HG02571 (cell line): ENCODE data around the gene PLA2R1.
"Not testable (repeated sequence)": the region's sequence is repeated elsewhere in the genome, so short reads cannot be mapped to it uniquely, and the experiment has no call there.

Experiments
- ATAC-seq: cut with Tn5 transposase; IDR thresholded peaks from one replicate; pipeline ENCODE4 v1.9.1; 2021; ENCODE audit warnings: mild to moderate bottlenecking, moderate library complexity; ENCODE audit not compliant: unreplicated experiment

The PLA2R1 gene

DNA sequence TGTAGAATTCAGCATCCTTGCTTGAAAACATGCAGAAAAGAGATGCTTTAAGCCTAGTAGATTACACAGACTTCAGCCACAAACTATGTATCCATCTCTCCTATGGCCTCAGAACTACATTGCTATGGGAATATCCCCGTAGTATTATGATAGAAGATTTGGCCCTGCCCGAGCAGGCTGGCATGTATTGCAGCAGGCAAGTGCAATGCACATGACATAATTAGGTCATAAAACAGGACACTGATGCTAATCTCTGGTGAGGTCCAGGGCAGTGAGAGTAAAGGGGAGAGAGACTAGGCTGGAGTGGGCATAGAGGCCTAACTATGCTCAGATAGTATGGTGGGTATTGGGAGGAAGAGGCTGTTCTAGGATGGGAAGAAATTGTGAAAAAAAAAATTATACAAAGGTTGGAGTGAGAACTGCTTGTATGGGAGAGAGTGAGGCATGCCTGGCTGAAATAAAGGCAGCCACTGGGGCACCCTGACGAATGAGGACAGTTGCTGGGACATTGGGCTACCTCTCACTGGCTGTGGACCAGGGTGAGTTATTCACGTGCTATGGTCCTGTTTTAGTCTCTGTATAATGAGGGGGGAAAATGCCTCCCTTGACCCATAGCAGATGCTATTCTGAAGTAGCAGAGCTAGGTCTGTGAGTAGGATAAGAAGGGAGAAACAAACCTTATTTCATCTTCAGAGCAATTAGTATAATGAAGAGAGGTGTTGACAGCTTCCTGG is 1.6 kb upstream of the PLA2R1 start:
- ATAC-seq = no peak

GRCh38 chr2:160063271-160063670 is 856 bp upstream of the PLA2R1 start:
- no peak for ATAC-seq

DNA sequence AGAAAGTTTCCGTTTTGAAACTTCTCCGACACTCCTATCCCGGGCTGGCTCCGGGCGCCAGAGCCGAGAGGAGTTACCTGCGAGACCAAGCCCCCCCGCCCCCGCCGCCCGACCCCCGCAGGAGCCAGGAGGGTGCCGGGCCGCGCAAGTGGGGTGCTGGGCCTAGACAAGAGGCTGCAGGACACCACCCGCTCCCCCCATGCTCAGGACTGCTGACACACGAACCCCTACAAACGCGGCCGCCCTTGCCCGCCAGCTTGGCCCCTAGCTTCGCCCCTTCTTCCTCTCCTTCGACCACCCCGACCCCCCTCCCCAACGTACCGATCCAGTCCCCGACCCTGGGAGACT is 497 bp downstream of the PLA2R1 start:
- ATAC-seq = no peak

DNA sequence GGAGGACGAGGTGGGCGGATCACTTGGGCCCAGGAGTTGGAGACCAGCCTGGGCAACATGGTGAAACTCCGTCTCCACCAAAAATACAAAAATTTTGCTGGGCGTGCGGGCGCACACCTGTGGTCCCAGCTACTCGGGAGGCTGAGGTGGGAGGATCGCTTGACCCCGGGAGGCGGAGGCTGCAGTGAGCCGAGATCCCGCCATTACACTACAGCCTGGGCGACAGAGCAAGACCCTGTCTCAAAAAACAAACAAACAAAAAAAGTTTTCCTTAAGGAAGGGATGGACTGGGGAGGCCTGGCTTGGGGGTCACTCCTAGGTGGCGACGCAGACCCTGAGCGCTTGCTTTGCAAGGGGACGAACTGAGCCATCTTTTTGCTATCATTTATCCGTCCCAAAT is 882 bp downstream of the PLA2R1 start:
- ATAC-seq = no peak

DNA sequence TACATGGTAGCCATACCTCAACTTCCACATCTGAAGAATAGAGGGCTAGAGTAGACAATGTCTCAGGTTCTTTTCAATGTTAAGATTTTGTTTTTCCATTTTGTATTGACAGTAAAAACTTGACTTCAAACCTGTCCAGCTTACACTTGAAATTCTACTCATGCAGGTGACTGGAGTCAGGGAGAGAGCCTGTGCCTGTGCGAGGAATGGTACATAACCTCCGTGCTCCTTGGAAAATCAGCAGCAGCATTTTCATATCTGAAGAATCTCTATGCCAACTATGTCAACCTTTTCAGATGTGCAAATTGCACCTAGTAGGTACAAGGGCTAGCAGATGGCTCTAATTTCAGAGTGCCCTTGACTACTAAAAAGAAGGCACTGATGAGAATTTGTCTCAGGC is 2.1 kb downstream of the PLA2R1 start:
- ATAC-seq = no peak

- ATAC-seq = no peak
These were observed 5.1 kb downstream of the PLA2R1 start for GRCh38 chr2:160057356-160057755.

DNA sequence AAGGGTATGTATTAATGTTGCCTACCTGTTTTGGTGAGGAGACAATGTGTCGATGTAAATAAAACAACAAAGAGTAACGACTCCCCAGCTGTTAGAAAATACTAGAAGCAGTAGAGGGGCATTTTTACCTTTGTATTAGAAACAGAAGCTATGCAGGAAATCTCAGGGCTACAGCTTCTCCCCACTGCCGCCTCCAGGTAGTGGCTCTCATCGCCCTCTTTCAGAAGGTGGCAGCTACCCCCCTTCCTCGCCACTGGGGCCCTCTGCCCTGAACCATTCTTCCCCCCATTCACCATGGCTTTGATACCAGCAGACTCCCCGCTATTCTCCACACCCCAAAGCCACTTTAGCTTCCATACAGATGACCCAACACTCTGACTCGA is 6.7 kb downstream of the PLA2R1 start:
- ATAC-seq = no peak

DNA sequence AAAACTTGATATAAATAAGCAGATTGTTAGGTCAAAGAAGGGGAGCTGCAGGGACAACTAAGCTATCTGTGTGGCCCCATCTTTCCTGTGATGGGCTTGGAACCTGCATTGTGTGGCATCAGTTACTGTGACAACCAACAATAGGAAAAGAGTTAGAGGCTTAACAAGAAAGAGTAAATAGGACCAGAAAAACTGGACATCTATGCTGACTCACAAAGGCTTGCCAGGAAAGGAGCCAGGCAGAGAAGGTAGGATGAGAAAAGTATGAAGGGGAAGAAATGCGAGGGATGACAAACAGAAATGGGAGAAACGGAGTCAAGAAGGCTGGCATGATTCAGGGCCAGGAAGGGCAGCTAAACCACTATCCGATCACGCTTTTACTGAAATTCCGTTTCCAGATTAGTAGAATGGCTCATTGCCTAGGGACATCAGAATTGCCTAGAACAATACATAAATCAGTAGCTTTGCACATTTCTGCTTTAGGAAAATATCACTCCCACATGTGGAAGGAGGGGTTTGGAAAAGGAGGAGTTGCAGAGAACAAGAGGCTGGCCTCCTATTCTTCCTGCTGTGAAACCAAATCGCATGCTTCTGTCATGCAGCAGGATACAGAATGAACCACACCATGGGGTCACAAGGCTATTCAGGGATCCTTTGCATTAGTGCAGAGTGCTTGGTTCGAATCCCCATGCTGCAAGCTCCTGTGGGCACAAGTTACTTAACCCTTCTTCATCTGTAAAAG is 7.3 kb downstream of the PLA2R1 start:
- no peak for ATAC-seq

- no peak for ATAC-seq
These were observed 8.5 kb downstream of the PLA2R1 start for GRCh38 chr2:160053946-160054345.

- no peak for ATAC-seq
These were observed 9.9 kb downstream of the PLA2R1 start for GRCh38 chr2:160052531-160052930.

DNA sequence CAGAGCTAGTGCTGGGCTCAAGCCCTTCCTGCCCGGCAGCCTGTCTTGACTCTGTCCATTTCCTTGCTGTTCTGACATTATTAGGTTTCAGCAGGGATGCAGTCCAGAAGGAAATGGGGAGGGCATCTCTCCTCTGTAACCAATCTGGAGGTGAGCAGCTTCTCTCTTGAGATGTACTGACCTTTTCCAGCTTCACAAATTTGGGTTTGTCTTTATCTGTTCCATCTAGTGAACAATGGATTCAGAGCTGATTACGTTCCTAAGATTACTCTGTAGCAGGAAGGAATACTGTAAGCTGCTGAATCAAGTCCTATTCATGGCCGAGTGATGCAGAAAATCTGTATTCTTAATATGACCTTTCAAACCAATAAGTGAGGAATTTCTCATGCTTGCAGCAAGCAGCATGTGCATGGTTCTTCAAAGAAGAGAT is 11.0 kb downstream of the PLA2R1 start:
- no peak for ATAC-seq

- no peak for ATAC-seq
These were observed 12.3 kb downstream of the PLA2R1 start for GRCh38 chr2:160050147-160050546.

- no peak for ATAC-seq
These were observed 16.7 kb downstream of the PLA2R1 start for GRCh38 chr2:160045703-160046210.

DNA sequence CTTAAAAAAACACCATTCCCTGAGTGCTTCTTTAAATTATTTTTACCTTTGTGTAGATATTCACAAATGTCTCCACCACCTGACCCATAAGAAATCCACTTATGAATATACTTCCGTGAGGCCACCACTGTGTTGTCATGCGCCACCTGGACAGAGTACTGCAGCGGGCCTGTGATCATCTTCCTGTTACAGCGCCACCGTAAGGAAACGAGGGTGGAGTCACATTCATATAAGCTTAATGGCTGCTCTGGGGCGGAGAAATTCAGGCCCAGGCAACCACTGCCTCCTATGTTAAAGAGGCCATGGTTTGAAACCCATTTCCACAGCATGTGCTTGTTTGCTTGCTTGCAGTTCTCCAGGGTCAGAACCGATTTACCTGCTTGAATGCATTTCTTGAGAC is 17.7 kb downstream of the PLA2R1 start:
- no peak for ATAC-seq

- ATAC-seq = no peak
These were observed 19.1 kb downstream of the PLA2R1 start for GRCh38 chr2:160043265-160043664.

DNA sequence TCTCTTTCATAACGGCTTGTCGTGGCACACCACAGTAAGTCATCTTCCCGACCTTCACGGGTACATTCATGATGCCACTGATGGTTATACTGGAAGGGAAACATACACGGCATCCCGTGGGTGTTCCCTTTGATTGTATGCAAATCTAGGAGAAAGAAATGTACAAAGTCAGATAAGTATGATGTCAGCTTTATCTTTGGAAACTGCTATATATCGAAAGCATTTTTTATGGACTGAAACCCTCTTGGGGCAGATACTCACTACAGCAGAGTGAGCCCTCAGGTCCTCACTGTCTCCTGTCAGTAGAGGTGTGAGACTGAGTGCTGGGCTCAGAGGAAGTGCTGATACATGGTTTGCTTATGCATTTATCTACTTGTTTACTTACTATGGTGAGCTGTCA is 20.4 kb downstream of the PLA2R1 start:
- ATAC-seq = no peak

DNA sequence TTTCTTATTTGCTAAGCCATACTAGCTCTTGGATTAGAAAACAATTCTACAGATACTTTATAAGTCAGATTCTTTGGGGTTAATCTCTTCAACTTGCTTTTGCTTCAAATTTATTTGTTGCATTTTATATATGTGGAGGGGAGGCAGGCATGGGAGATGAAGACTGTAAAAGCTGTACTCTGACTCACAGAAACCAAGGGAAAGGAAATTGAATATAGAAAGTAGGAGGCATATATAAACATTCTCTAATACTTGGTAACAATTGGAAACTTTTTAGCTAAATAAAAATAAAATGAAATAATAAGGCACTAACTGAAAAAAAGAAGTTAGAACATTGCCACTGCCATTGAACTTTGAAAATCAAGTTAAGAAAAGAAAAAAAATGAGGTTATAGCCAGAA is 21.3 kb downstream of the PLA2R1 start:
- no peak for ATAC-seq

DNA sequence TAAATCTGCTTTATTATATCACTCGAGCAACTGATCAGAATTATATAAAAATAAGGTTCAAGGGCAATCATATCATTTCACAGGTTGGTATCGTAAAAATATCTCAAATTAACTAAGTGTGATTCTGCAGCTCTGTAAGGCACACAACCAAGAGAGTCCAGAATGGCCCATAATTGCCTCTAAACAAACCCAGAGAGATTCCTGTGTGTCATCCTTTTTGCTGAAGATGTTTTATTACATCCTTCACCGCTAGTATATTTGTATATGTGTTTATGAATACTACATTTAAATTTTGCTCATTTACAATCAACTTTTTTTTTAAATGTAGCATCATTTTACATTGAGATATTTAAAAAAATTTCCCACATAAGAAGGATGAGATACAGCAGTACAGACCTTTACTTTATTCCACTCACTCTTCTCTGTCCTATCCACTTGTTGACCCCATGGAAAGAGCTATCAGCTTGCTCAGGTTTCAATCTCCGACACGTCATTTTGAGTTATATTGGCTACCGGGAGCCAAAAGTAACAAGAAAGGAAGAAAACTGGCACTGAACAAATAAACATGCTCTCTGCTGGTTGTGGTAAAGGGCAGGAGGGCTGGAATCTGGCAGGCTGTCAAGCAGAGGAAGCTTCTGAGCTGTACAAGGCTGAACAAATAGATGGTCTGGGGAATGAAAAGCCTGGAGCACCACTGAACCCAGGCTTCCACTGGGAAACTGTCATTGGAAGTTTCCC is 23.1 kb downstream of the PLA2R1 start:
- ATAC-seq = no peak

- ATAC-seq = not testable (repeated sequence)
These were observed 23.8 kb downstream of the PLA2R1 start for GRCh38 chr2:160038662-160039061.

GRCh38 chr2:160036736-160037135 is 25.7 kb downstream of the PLA2R1 start:
- no peak for ATAC-seq

DNA sequence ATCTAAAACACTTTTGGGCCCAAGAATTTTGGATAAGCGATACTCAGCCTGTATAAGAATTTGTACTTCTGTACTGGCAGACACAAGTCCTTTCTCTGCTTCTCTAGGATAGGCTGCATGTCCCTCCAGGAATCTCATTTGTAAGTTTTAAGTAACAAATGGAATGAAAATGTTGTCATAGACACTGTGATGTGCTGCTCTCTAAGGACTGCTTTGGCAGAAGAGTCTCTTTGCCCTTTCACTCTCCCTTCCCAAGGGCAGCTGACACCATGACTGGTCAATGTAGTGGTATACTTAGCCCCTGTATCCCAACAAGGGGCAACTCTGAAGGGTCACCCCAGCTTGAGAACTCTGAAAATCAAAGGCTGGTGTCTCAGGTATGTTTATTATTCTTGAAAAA is 27.3 kb downstream of the PLA2R1 start:
- ATAC-seq = no peak

- ATAC-seq = no peak
These were observed 28.0 kb downstream of the PLA2R1 start for GRCh38 chr2:160034396-160034795.
